GM18867 (cell line): ENCODE measurements around the gene ADORA1.

Source experiments
- ATAC-seq: cut with Tn5 transposase; IDR thresholded peaks from one replicate; pipeline ENCODE4 v1.9.1; 2021; ENCODE audit warnings: mild to moderate bottlenecking, moderate library complexity; ENCODE audit not compliant: unreplicated experiment

The ADORA1 gene

DNA sequence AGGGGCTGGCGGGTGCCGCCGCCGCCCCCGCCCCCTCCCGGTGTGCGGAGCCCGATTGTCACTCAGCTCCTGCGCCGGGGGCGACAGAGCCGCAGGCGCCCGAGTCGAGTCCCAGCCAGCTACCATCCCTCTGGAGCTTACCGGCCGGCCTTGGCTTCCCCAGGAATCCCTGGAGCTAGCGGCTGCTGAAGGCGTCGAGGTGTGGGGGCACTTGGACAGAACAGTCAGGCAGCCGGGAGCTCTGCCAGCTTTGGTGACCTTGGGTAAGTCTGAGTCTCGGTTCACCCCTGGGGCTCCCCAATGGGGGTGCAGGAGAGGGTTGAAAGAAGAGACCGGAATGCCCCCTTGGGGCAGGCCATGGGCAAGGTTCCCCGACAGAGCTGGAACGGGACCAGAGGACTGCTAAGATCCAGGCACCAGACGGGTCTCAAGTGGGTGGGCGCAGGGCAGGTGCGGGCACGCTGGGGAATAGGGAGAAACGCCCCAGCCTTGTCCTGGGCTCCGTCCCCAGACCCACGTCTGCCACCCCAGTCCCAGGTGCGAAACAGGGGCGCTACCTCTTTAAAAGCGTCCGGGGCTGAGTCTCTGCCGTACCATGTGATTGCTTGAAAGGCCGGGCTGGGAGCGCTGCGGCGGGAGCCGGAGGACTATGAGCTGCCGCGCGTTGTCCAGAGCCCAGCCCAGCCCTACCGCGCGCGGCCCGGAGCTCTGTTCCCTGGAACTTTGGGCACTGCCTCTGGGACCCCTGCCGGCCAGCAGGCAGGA is at the start of gene ADORA1:
Gene ADORA1 (plus strand): TSS at position 61 of the 765 bp plus-strand sequence. CDS start 1,116 bp downstream, outside the sequence.
- ATAC-seq = no peak

DNA sequence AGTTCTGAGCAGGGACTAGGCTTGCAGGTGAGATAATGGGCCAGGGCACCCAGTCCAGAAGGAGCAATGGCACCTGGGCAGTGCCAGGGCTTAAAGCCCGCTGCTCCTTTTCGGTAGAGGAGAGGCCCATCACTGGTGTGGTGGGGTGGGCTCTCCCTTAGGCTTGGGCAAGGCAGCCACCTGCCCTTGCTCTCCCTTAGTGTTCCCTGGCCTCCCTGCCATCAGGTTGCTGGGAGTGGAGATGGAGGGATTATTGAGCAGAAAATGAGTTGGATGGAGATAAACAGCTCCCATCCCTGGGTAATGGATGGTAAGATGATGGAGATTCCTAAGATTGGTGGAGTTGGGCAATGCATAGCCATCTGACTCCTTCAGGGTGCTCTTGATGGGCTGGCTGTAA is 49.6 kb upstream of the ADORA1 start:
- ATAC-seq = no peak

DNA sequence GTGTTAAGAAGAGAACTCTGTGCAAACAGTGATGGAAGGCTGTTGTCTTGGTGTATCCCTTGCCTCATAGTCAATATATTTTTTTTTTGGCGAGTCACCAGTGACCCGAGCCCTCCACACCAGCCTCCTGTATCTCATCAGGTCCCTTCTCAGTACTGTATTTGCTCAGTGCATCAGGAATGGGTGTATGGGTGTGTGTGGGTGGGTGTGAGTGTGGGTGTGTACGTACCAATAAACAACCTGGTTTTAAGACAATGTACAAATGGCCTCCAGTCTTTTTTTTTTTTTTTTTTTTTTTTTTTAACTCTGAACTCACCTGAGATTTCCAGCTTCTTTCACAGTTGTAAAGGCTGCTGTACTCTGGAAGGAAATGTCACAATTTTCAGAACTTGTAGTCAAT is 49.0 kb upstream of the ADORA1 start:
- no peak for ATAC-seq

DNA sequence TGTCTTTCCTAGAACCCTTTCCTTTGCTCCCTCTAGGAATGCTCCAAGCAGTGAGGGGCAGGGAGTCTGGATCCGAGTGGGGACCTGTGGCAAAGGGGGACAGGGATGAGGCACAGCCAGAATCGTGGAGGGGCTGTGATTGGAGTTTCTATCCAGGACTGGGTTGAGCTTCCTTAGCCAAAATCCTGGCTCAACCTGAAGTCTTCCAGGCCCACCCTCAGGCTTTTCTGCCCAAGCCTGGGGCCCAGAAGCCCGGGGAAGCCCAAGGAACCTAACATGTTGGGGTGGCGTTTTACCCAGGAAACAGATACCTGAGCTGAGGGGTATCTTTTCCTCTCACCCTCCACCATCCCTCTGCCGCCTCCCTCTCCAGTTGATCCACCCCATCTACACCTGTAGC is 47.1 kb upstream of the ADORA1 start:
- ATAC-seq = no peak

DNA sequence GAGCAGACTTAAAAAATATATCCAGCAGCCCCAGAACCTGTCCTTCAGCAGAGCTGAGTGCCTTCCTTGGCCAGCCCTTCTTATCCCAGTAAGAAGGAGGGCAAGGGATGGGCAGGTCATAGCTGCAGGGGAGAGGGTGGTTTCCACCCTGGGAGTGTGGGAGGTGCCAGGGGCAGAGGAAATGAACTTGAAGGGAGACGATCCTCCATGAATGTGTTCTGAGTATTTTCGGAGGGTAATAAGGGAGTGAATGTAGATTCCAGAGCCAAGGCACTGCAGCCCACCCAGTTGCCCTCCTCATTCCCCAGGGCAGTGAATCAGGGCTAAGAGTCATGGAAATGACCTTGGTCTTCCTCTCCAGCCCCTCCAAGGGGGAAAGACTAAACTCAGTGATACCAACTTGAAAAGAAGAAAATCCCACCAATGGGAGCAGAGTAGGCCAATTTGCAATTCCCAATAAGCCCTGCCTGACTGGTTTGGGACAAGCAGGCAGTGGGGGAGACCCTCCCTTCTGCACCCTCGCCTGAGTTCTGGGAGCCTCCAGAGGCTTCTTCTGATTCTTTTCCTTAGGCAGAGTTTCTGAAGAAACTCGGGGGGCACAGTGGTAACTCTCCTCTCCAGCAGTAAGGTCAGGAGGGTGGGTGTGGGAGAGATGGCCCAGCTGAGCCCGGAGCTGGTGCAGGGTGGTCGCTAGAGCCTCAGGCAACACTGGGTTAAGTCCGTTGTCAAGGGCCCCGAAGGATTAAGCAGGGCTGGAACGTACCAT is 45.9 kb upstream of the ADORA1 start:
- ATAC-seq = no peak

DNA sequence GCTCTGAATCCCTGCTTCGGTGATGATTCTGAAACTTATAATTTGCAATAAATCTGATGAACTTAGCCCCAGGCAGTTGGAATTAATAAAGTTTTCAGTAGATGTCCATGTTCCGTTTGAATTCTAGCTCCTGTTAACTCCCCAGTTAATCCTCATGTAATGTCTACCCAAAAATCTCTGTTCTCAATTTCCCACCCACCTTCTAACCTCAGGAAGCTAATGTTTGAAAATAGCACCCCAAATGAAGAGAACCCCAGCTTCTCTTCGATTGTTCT is 45.4 kb upstream of the ADORA1 start:
- ATAC-seq = no peak

DNA sequence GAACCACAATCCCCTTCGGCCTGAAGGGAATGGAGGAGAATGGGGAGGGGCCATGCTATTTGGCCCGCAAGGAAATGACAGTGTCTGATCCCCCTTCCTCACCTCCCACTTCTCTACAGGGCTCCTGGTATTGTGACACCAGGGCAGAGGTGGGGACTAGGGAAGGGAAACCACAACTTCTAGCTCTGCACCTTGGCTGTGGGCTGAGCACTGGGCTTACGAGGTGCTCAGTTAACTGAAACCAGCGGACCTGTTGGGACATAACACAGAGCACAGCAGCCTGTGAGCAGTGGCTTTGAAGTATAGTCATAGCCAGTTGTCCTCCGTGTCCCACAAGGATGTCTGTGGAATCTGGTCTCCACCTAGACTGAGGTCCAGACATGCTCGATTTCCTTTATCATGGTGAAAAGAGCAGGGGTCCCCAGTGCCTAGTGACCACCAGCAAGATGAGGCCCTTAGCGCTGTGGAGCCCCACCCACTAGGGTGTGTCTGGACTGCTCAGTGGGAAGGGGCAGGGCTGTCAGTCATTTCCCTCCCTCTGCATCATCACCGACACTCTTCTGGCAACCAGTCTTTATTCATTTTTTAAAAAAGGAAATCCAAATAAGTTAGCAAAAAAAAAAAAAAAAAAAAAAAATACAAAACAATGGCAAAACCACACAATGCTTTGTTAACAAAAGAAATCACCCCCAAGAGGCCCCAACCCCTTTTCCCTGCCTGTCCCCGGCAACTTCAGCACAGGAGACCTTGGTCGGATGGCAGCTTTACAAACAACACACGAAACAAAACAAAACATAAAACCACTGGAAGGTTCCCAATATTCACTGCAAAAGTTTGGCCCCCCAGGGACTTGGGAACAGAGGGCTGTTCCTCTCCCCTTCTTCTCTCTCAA is 44.7 kb upstream of the ADORA1 start:
- no peak for ATAC-seq

DNA sequence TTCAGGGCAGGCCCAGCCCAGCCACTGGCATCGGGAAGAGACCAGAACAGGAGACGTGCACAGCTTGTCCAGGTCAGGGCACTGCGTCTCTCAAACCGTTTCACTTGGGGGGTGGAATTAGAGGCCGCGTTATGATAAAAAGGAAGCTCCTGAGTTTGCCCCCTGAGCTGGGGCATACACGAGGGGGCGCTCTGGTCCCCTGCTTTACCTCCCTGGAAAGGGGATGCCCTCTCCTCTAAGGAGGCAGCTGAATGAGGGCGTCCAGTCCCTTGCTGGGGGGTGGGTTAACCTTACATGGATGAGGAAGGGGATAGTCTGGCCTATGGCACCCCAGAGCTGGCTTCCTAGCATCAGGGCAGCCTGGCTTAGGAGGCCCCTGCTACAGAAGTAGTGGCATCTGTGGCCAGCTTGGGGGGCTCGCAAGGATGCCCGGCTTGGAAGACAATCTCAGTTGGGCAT is 44.0 kb upstream of the ADORA1 start:
- ATAC-seq = no peak

DNA sequence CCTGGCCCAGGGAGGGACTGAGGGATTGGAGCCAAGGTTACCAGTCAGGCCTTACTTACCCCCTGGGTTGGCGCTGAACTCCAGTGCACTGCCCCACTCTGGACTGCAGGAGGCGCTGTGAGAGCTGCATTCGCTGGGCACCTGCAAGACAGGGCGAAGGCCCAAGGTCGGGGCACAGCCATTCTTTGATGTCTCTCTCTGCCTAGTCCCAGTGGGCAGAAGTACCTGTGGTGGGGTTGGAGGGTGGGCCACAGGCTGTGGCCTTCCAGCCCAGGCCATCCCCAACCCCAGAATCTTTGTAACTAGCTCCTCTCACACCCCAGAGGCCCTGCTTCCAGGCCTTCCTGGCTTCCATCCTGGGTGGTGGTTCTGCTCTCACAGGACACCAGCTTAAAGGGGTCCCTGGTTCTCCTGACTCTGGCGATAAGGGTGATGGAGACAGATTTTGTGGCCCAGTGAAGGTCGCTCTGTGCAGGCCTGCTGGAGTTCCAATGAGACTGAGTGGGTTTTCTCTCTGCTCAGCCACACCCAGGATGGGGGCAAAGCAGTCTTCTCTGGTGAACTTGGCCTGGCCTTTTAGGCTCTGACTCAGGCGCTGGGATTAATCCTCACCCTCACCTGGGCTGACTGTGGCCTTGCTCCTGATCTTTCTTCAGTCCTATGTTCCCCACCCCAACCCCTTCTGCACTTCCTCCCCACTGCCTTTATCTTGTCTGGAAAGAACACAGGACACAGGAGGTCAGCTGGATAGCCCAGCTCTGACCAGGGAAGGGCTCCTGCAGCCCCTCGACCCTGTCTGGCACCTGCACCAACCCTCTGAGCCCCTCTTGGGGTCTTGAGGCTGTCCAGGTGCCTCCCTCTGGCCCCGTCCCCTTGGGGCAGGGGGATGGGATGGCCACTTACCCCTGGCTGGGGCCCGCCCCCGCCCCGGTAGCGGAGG is 42.7 kb upstream of the ADORA1 start:
- no peak for ATAC-seq

DNA sequence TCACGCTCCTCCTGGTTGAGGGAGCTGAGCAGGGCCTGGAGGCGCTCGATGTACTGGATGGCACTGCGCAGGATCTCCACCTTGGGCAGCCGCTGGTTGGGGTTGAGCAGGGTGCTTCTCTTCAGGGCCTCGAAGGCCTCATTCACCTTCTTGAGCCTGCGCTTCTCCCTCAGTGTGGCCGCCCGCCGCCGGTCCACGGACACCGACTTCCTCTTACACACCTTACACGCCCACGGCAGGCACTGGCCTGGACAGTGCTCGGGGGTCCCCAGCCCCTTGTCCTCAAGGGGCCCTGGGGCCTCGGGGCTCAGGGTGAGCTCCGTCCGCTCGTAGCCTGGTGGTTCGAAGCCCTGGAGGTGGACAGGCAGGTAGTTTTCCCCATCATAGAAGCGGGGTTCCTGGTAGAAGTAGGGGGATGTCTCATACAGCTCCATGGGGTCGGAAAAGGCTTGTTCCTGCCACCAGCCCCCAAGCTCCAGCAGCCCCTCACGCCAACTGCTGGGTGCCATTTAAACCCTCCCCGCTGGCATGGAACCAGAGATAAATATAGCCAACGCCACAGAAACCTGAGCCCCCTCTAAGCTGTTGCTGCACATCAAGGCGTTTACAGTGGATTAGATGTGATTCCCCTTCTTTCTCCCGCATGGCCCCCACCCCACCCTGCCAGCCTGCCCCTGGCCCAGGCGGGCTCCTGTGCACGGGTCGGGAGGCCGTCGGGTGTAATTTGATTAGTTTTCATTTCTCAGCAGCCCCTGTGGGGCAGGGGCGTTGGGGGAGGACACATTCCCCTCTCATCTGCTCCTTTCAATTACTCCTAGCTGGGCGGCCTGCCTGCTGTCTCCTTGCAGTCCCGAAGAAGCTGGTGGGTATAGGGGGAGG is 41.8 kb upstream of the ADORA1 start, which contains the start of gene MYOG:
Gene MYOG (minus strand): TSS at position 485 of the 879 bp plus-strand sequence. CDS start 51 bp downstream, at position 434.
- ATAC-seq = no peak

DNA sequence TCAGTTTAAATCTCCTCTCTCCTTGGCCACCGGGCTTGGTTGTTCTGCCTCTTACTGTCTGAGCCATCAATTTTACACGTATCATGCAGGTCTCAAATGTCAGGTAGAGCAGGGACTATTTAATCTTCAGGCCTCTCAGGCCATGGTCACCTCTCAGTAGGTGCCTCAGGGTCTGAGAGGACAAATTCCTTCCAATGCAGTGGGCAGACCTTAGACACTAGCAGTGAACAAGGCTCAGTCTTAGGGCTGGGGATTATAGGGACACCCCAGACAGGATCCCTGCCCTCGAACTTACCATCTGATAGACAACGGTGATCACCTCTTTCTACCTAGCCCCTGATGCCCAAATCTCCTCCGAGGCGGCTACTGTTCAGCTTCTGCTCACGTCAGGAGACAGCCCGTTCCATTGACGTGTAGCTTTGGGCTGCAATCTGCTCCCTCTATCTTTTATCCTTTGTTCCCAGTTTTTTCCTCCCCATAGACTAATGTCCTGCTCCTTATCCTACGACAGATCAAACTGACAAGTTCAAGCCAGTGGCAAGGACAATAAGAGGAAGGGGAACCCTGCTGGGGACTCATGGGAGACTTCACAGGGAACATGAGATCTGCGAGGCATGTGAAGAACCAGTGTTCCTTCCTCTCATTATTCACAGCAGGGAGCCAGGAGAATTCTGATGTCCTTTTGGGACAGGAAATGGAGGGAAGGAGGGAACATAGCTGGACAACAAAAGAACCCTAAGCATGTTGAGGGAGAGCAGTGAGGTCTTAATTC is 40.3 kb upstream of the ADORA1 start:
- no peak for ATAC-seq

DNA sequence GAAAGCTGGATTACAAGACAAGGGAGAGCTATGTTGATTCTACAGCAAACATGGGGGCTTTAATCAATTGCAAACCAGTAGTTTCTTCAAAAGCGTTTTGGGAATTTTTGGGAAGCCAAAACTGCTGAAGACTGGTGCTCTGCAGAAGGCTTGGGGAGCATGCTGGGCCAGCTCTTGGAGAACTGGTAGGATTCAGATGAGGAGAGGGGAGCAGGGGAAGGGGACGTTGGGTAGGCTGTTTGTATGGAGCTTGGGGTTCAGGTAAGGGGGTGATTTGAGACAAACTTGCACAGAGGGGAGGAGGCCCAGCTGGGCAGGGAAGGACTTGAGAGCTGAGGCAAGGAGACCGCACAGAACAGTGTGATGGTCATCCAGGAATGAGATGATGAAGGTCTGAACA is 39.1 kb upstream of the ADORA1 start:
- no peak for ATAC-seq

DNA sequence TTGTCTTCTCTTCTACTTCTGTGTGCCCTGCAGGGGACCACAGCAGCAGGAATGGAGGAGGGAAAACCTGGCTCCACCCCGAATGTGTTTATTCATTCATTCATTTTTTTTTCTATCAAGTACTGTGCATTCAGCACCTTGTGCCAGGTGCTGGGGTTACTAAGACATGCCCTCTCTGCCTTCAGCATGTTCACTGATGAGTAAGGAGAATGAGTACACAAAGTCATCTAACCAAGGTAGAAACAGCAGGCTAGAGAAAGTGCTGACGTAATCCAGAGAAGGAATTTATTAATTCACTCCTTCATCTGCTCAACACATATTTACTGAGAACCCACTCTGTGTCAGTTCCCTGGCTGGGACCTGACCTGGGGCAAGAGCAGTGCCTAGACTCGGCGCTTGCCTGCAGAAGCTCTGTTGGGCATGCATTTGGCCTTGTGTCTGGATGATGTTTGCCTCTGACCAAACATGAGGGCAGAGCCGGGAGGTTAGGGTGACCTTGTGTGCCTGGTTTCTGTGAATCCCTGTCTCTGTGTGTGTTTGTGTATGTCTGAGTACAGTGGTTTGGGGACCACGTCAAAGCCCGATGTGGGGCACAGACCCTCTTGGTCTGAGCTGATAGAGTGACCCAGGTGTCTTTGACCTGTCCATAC is 38.4 kb upstream of the ADORA1 start:
- no peak for ATAC-seq

DNA sequence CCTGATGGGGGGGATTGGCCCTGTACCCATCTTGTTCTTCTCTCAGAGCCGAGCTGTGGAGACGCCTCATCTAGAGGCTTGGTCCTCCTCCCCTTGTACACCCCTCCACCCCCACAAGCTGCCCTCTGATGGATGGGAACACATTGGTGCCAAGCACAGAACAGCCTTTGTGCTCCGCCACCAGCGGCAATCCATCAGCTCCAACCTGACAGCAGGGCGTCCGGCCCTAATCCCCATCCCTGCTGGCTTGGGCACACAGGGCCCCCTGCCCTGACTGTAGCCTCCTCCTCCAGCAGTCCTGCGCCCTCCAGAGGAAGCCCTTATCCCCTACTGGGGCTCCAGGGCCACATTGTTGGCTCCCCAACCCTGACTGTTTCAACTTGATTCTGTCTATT is 37.9 kb upstream of the ADORA1 start:
- ATAC-seq = no peak

DNA sequence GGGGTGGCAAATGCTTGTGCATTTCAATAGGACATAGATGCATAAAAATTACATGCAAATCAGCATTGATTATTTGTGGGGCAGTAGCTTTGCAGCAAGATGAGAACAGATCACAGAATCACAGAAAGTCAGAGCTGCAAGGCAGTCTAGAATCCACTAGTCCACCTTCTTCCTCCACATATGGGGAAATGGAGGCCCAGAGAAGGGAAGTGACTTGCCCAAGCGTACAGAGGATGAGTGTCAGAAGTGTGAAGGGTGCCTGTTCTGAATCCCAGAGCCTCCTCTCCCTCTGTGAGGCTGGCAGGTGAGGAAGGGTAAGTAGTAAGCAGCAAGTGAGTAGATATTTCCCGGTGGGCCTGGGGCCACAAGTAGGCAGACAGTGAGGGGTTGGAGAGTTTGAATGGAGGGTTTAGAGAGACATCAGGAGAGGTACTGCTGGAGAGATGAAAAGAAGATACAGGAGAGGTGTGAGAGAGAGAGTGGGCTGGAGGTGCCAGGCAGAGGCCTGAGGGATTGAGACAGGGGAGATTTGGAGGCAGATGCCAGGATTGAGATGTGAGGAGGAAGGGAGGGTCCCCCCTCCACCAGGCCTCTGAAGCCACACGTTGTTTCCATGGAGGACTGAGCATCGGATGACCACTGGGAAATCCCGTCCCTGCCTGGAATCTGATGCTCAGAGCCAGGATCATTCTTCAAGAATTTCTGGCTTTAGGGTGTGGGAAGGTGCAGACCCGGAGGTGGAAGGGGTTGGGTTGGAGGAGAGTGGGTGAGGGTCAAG is 36.9 kb upstream of the ADORA1 start:
- ATAC-seq = no peak

DNA sequence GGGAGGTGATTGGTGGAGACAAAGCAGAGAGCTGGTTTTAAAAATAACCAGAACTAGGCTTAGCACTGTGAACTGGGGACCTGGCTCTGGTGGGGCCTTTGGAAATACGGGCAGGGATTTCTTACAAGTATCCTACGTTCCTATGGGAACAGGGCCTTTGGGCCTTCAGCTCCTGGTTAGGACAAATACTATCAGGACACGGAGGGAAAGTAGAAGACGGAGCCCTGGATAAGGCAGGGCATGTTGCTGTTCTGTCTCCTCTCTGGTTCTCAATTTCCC is 36.4 kb upstream of the ADORA1 start:
- ATAC-seq = no peak

DNA sequence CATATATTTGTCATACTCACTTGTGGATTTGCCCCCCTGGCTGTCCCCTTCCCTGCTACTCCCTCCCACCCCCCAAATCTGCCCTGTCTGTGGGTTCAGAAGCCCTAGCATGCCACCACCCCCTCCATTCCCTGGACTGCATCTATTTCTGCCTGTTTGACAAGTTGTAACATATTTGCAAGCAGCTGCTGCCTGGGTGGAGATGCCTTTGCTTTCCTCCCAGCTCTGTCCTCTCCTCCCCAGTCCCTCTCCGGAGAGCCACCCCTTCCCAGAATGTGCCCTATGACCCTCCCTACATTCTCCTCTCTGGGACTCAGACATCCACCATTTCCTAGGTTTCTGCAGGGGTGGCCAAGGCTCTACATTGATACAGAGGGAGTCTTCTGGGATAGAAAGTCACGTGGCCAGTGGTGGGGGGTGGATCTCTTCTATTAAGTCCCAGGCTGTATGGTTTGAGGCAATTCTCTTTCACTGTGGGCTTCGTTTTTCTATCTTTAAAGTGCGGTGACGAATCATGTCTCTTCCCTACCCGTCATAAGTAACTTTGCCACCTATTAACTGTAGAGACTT is 35.7 kb upstream of the ADORA1 start:
- ATAC-seq = no peak
